ENCODE measurements around the gene IGSF5. TPM values are rescaled to one million over a fixed set of nuclear protein-coding genes. Genes with fewer than 3 reads are reported as not detected.
A peak's percentile ranks its signal among the peaks of the same experiment; 100 is the strongest.

The IGSF5 gene
- total RNA-seq, 1 donor from 2014 or later = not detected

- Histone ChIP-seq H3K4me3 (ENCODE audit: low read depth, low read length) (no peak overlapping the region), H3K27me3 (ENCODE audit: control insufficient read depth, insufficient read depth, low read length) (no peaks in the 10 kb centered on the region), H3K36me3 (ENCODE audit: control insufficient read depth, insufficient read depth, low read length) (no peaks in the 10 kb centered on the region)
- FAIRE-seq = no peak
- TF ChIP-seq CTCF (IDR thresholded peaks at IDR 0.05; ENCODE audit: insufficient read depth, low read length, severe bottlenecking) = no peak
- DNase-seq (ENCODE audit: low read depth) = peak; percentile 13
Observed at GRCh38 chr21:39805983-39806382, 61.0 kb downstream of the IGSF5 start.

- Histone ChIP-seq H3K36me3 (ENCODE audit: control insufficient read depth, insufficient read depth, low read length) (no peaks in the 10 kb centered on the region), H3K27me3 (ENCODE audit: control insufficient read depth, insufficient read depth, low read length) (no peaks in the 10 kb centered on the region), H3K4me3 (ENCODE audit: low read depth, low read length) (no peak overlapping the region)
- TF ChIP-seq CTCF (IDR thresholded peaks at IDR 0.05; ENCODE audit: insufficient read depth, low read length, severe bottlenecking) = no peak
- DNase-seq (ENCODE audit: low read depth) (no peak), FAIRE-seq (no peak)
Observed at GRCh38 chr21:39807738-39808137, 62.8 kb downstream of the IGSF5 start.

GRCh38 chr21:39809936-39810335 is 65.0 kb downstream of the IGSF5 start:
- Histone ChIP-seq H3K4me3 (ENCODE audit: low read depth, low read length) (no peak overlapping the region), H3K27me3 (ENCODE audit: control insufficient read depth, insufficient read depth, low read length) (no peaks in the 10 kb centered on the region), H3K36me3 (ENCODE audit: control insufficient read depth, insufficient read depth, low read length) (no peaks in the 10 kb centered on the region)
- TF ChIP-seq CTCF (IDR thresholded peaks at IDR 0.05; ENCODE audit: insufficient read depth, low read length, severe bottlenecking) = no peak
- FAIRE-seq = no peak
- no peak for DNase-seq (ENCODE audit: low read depth)

GRCh38 chr21:39812983-39813382 is 68.0 kb downstream of the IGSF5 start:
- no peak for FAIRE-seq
- Histone ChIP-seq H3K36me3 (ENCODE audit: control insufficient read depth, insufficient read depth, low read length) (no peaks in the 10 kb centered on the region), H3K27me3 (ENCODE audit: control insufficient read depth, insufficient read depth, low read length) (no peaks in the 10 kb centered on the region), H3K4me3 (ENCODE audit: low read depth, low read length) (no peak overlapping the region)
- no peak for TF ChIP-seq CTCF (IDR thresholded peaks at IDR 0.05; ENCODE audit: insufficient read depth, low read length, severe bottlenecking)
- no peak for DNase-seq (ENCODE audit: low read depth)

GRCh38 chr21:39818557-39818956 is 73.6 kb downstream of the IGSF5 start:
- no peaks in the 10 kb centered on the region for H3K36me3 ChIP-seq (ENCODE audit: control insufficient read depth, insufficient read depth, low read length)
- no peak overlapping the region for H3K4me3 ChIP-seq (ENCODE audit: low read depth, low read length)
- DNase-seq (ENCODE audit: low read depth) = no peak
- TF ChIP-seq CTCF (IDR thresholded peaks at IDR 0.05; ENCODE audit: insufficient read depth, low read length, severe bottlenecking) = no peak
- FAIRE-seq = no peak
- H3K27me3 ChIP-seq (ENCODE audit: control insufficient read depth, insufficient read depth, low read length) = no peaks in the 10 kb centered on the region

GRCh38 chr21:39822042-39822441 is 77.1 kb downstream of the IGSF5 start:
- DNase-seq (ENCODE audit: low read depth) (no peak), FAIRE-seq (no peak)
- Histone ChIP-seq H3K36me3 (ENCODE audit: control insufficient read depth, insufficient read depth, low read length) (no peaks in the 10 kb centered on the region), H3K27me3 (ENCODE audit: control insufficient read depth, insufficient read depth, low read length) (no peaks in the 10 kb centered on the region), H3K4me3 (ENCODE audit: low read depth, low read length) (no peak overlapping the region)
- no peak for TF ChIP-seq CTCF (IDR thresholded peaks at IDR 0.05; ENCODE audit: insufficient read depth, low read length, severe bottlenecking)

Data from bronchial epithelial cell (primary cell).